Measurements from ENCODE around the gene GLRX.
"Not testable (repeated sequence)": the region's sequence is repeated elsewhere in the genome, so short reads cannot be mapped to it uniquely, and the experiment has no call there.

The GLRX gene

DNA sequence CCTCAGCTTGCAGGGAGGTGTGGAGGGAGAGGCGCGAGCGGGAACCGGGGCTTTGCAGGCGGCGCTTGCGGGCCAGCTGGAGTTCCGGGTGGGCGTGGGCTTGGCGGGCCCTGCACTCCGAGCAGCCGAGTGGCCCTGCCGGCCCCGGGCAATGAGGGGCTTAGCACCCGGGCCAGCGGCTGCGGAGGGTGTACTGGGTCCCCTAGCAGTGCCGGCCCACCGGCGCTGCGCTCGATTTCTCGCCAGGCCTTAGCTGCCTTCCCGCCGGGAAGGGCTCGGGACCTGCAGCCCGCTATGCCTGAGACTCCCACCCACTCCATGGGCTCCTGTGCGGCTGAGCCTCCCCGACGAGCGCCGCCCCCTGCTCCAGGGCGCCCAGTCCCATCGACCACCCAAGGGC is 28.6 kb upstream of the GLRX start:
- DNase-seq: not testable (repeated sequence)

DNA sequence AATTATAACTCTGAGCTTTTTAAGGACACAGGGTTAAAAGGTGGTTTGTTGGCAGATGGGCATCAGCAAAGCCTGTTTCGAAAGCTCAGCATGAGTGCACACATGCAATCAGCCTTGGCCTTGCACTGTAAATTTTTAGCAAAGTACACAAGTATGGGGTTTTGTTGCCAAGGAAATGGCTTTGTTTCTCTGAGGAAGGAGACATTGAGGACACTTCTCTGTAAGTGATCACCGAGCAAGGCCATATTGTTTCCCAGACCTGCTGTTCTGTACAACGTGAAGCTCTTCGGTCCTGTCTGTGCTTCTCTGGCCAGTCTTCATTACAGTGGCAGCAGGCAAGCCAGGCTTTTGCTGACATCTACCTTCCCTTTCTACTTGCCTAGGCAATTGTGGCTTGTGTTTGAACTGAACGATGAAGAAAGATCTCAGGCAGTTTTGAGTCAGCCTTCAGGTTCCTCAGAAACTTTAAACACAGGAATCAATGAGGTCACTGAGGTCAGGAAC is 27.9 kb upstream of the GLRX start:
- no peak for DNase-seq

DNA sequence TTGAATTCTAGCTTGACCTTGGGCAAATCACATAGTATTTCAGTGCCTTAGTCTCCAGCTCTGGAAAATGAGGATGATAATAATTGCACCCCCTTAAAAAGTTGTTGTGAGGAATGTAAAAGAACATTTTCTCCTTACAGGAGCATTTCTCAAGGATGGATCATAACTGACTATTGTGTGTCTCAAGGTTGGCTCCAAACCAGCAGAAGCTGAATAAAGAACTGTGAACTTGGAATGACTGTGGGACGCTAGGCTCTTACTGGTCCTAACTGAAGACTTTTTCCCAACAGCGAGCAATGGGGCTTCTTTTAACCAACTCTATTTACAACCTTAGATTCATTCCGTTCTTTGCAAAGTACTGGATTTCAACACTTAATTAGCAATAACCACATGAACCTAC is 26.2 kb upstream of the GLRX start:
- DNase-seq: no peak

DNA sequence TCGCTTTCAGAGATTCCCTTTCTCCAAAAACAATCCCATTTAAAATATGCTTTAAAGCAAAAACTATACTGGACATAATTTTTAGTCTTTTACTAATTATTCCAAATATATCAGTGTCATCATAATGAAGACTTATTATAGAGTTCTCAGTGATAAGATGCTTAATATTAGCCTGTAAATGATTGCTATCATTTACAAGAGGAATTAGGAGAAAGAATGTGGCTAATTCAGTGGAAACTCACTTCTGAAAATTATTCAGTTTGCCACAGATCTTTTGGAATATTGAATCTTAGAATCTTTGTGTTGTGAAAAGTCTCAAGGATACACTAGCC is 24.7 kb upstream of the GLRX start:
- DNase-seq: no peak

DNA sequence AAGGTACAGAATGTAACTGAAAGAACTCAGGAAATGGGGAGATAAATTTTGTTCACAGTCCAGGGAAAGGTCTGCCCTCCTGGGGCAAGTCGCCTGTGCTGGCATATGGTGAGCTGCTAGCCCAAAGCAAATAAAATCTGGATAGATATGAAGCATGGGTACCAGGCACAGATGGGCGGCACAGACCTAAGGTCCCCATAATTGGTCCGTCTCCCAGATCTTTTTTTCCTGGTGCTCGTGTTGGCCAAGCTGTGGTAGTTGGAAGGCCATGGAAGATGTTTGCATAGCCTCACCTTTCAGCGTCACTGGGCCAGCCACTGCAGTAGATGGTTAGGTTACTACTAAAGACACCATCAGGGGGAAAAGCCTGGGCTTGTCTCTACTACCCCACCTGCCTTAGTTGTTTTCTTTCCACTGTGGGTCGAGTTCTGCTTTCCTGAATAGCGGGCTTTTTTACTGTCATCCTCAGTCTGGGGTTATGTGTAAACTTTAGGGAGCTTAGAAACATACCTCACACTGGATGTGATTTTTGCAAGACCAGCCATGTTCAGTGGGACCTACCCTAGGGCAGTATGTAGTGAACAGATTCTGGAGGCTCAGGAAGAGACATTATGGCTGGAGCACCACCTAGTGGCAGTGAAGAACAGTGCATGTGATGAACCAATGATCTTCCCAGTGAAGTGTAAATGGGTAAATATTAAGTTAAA is 24.2 kb upstream of the GLRX start:
- peak in 1 of 2 experiments; percentile 26 for DNase-seq

DNA sequence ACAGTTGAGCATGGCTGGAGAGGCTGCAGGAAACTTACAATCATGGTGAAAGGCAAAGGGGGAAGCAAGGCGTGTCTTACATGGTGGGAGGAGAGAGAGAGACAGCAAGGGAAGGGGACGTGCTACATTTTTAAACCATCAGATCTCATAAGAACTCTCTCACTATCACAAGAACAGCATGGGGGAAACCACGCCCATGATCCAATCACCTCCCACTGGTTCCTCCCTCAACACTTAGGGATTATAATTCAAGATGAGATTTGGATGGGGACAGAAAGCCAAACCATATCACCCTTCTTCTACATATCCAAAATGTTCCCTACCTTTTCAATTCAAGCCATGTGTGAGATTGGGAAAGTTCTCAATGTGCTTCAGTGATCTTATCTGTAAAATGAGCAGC is 22.9 kb upstream of the GLRX start:
- DNase-seq: no peak

DNA sequence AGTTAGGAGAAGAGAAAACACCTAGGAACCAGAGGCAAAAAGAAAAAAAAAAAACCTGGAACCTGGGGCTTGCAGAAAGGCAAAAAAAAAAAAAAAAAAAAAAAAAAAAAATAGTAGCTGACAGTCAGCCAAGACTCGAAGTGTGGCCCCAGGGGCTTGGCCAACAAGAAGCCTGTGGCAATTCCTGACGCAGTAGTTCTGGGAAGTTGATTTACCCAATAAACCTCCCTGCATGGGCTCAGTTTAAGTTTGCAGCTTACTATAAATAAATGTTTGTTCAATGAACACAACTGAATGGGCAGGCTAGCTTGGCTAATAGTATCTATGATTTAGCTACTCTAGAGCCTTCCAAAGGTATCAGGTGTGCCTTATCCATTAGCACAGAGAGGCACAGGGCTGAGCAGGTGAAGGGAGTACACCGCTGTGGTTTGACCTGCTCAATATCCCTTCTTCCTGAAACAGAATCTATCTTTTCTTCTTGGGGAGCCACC is 21.3 kb upstream of the GLRX start:
- no peak for DNase-seq

DNA sequence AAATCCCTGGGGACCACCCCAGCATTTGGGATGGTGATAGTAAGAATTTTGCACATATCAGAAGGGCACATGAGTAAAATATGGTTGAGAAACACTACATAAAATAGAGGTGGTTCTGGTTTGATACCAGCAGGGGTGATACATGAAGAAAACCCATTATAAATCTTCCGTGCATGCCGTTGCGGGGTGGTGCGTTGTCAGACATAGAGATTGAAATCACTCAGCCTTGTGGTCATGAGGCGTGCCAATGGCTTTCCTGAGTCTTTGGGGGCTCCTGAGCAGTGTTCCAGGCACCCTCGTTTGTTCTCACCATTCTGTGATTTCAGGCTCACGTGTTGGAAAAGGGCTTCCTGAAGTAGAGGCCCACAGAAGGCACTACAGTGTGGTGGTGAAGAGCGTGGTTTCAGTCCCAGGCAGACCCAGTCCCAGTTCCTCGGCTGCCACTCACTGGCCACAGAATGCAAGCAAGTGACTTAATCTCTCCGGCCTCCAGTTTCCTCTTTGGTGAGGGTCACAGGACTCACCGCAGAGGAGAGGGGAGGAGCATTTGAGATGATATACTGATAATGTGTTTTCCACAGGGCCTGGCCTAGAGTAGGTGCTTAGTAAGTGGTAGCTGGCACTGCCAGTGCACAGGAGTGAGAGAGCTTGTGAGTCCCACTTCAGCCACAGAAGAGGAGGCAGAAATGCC is 20.5 kb upstream of the GLRX start:
- no peak for DNase-seq

DNA sequence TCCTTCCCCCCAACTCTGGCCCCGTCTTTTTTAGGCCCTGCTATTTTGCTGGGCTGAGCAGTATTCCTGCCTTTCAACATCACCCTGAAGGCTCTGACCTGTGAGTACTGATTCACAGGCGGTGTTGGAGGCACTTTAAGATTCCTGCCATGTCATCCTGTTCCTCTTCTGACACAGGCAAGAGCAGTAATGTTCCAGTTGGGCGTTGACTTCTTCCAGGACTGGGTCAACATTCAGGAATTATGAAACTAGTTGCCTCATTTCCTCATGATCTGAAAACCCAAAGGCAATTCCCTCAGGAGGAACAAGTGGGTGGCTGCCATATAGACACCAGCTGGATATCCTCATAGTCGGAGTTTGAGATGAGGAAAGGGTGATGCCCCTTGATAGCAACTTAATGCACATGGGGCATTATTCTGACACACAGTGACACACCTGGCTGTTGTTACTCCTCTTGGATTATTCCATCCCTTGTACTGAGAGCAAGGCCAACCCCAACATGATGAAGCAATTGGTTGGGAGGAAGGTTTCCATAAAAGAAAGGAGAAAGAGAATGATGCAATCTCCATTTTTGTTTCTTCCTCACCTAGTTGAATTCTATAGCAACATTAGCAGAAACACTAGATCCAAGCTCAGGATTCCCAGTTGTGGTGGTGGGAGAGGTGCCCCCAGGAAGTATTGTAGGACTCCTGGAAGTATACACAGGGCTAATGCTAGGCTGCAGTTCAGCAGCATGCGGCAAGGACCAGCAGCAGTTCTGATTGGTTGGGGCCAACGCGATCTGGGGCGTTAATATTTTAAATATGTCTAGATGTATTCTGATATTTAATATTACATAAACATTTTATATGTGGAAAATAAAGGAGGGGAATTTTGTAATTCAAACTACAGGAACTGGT is 19.6 kb upstream of the GLRX start:
- no peak for DNase-seq

DNA sequence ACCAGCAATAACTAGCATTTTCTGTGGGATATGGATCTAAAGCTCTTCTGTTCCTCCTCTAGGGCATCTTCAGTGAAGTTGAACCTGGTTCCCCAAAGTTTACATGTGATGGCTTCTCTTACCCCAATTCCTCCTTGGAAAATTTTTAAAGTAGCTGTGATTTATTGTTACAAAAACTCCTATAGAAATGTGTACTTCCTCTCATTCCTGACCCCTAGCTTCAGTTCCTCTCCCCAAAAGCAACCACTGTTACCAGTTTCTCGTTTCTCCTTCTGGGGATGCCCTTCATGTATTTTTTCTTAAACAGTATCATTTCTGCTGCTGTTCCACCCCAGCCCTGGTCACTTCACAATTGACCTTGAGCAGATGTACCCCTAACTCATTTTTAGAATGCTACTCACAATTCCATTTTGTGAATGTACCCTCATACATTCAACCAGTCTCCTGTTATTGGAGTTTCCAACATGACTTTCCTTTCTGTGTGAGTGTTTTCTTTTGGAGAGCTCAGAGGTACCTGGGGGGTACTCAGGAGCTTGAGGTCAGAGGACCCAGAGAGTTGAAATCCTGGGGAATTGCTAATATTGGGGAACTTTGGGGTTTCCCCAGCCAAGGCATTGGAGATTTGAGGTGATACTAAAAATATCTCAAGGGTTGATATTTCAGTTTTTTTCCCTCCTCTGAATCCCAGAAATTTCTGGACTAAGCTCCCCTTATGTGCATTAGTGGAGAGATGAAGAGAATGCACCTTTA is 18.6 kb upstream of the GLRX start:
- DNase-seq: no peak

DNA sequence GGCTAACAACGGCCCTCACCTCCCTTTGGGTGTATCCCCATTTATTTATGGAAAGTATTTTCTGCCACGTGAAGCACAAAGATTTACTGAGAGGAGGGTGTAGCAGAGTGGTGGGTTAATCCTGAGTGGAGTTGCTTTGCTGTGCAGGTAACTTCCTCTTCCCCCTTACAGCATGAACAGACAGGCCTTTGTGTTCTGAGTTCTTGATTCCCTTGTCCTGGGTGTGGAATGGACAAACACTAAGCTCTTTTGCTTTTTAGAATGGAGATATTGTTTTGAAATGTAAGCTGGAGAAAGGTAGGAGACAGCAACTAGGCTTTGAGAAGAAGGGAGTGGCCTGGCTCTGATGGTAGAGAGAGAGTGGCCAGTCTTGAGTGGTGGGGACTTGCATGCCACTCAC is 17.1 kb upstream of the GLRX start:
- DNase-seq: no peak

DNA sequence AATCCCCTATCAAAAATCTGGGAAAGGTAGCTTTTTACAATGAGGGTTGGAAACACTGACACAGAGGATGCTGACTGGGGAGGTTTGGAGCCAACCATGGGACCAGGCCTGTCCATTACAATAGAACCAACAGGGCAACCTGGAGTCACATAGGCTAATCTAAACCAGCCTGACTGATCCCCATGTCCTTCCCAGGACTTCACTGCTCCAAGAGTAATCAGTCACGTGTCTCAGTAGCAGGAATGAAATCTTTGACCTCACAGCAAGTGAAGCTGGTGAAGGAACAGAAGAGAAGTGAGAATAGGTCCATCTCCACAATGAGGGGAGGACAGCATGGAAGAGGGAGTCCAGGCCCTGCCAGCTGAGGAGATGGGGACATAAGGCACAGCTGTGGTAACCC is 16.0 kb upstream of the GLRX start:
- no peak for DNase-seq

DNA sequence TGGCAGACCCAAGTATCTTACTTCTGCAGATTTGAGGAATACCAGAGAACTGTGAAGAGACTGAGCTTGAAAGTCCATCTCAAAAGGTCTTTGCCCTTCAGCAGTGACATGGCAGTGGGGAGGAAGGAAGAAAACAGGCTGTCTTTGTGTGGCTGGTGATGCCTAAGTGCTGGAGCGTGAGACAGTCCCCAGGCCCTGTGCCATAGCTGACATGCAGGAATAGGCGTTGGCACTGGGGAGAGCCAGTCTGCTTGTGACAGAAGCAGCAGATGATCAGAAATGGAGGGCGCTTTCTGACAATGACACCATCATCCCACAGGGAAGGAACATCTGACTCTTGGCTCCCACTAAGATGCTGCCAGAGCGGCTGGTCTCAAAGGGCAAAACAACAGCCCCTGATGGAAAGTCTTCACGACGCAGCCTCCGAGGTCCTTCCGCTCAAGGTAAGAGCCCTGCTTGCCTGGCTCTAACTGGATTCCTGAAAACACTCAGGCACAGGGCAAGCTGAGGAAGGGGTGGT is 15.5 kb upstream of the GLRX start:
- no peak for DNase-seq

DNA sequence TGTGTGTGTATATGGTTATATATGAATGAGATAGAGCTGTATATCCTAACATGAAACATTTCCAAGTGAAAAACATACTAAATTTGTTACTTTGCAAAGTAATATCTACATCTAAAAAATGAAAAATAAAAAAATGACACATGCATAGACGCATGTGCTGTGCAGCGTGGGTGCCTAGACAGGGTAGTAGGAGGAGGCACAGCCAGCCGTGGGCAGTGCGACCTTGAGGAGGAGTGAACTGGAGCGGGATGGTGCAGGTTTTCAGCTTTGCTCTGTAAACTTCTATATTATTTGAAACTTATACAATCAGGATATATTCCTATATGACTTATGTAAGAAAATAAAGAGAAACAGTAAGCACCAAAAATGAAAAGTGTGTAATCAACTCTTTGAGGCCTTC is 15.0 kb upstream of the GLRX start:
- no peak for DNase-seq

DNA sequence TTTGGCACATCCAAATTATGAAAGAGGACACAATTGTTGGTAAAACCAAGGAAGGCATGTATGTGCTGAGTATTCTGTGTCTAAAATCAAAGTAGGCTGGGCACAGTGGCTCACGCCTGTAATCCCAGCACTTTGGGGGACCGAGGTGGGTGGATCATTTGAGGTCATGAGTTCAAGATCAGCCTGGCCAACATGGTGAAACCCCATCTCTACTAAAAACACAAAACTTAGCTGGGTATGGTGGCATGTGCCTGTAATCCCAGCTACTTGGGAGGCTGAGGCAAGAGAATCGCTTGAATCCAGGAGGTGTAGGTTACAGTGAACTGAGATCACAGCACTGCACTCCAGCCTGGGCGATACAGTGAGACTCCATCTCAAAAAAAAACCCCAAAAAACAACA is 14.4 kb upstream of the GLRX start:
- DNase-seq: not testable (repeated sequence)

DNA sequence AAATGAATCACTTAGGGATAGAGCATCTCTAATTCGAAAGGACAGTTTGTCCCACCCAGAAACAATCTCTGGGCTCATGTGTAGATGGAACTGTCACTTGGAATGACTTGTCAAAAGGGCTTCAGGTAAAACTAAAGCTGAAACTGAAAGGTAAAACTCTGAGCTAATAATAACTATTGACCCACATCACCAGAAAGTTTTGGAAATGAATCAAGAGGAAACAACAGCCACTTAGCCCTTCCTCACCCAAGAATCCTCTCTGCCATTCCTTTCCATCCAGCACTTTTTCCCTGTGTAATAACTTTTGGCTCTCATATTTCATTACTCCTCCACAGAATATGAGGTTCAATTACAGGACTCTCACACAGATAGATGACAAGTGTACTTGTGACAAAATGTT is 14.0 kb upstream of the GLRX start:
- DNase-seq: no peak

DNA sequence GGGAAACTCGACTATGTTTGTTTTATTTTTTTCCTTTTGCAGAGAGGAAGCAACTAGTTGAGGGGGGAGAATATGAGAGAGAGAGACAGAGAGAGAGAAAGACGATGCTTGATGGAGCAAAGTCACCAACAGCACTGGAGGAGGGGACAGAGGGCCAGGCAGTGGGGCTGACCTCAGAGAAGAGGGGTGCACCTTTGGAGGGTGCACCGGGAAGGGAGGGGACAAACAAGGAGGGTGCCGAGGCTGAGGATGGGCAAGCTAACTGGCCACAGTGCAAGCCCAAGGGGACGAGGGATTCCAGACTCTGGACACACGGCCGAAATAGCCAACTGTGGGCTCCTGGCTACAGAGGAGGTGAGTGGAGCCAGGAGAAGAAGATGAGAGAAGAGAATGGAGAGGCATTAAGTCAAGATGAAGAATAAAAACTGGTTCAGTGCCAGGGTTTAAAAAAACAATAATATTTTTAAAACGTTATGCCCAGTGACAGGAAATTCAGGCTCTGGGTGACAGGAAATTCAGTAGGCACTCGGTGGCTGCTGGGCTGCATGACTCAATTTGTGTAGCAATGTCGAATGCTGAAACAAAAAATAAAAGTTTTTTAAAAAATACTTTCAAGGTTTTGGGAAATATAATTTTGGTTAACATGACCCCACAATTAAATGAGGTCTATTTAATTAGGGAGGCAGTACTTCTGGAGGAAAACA is 13.3 kb upstream of the GLRX start:
- DNase-seq: no peak

DNA sequence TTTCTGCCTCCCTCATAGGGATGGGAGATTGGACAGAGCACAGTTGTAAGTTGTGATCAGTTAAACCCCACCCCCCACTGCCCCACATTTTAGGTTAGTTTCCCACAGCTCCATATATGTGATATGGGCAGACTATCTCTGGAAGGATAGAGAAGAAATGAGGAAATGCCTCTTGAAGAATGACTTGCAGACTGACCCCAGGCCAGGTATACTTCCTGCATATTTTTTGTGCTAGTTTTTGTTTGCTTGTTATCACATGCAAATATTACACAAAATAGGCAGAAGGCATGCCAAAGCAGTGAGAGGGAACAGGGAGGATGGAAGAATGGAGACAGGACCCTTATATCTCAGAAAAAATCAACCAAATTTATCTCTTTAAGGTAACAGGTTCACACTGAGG is 10.1 kb upstream of the GLRX start:
- DNase-seq: no peak

DNA sequence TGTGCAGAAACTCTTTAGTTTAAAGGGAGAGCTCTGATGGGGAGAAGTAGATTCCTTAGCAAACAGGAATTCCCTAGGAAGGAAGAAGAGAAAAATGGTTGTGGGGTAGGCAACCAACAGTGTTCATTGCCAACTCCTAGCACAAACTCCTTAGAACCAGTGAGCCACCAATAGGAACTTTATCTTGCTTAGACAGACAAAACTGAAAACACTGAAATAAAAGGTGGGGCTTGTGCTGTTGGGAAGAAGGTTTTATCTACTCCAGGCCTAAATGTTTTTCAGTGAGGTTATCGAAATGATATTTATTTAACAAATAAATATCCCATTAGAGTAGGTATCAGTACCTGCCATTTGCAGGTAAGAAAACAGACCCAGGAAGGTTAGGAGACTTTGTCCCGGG is 7.7 kb upstream of the GLRX start:
- no peak for DNase-seq

DNA sequence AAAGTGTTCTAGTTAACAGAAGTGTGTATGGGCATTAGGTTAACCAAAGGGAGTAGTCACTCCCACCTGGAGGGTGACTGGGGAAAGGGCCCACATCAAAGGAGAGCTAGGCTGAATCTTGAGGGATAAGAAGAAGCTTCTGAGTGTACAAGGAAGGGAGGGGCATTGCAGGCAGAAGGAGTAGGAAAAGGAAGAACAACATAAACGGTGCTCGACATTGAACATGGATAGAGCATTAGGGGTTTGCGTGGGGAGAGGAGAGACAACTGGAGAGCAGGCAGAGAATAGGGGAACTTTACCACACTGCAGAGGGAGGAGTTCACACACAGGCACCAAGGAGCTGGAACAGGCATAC is 5.3 kb upstream of the GLRX start:
- DNase-seq: no peak

DNA sequence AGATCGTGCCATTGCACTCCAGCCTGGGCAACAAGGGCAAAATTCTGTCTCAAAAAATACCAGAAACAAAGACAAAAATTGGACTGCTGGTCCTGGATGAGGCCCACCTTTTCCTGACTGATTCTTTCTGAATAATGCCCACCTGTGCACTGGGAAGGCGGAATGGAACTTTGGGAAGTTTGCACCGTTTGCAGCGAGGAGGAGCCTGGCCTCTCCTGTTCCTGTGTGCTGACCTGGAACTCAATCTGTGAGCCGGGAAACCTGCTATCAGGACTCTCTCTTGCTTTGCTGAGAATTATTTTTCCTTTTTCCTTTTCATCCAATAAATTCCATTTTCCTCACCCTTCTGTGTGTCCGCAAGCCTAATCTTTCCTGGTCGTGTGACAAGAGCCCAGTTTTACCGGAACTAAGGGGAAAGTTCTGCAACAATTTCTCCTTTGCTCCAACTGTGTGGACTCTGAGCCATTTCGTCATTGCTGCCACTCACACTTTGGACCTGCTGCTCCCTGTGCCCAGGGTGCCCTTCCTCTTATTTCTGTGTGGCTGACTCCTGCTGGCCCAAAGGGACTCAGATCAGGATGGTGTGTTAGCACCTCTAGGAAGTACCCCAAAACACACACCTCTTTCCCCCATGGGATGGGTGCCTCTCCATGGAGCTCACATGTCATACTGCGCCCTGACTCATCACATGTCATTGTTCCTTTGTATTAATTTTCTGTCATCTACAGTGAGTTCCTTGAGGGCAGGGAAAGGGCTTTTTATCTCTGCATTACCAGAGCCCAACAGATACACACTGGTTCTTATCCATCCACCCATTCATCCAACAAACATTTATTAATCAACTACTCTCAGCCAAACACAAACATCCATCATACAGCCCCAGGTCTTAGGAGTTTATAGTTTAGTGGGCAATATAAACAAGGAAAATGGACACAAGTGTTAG is 4.7 kb upstream of the GLRX start:
- no peak for DNase-seq
